HCEC 1CT (cell line): Measurements from ENCODE around the gene CHKA.
"Not testable (repeated sequence)": the region's sequence is repeated elsewhere in the genome, so short reads cannot be mapped to it uniquely, and the experiment has no call there.

Experiments used
- DNase-seq: peaks from one replicate; pipeline ENCODE4 v3.0.0-alpha.2; 2017

CHKA gene

GRCh38 chr11:68115285-68115684, 5.9 kb downstream of the CHKA start:
- no peak for DNase-seq

- no peak for DNase-seq
Observed at GRCh38 chr11:68113986-68114385, 7.2 kb downstream of the CHKA start.

- no peak for DNase-seq
Observed at GRCh38 chr11:68107689-68108088, 13.5 kb downstream of the CHKA start.

- no peak for DNase-seq
Observed at GRCh38 chr11:68106165-68106940, 14.8 kb downstream of the CHKA start.

GRCh38 chr11:68099474-68100405, 21.4 kb downstream of the CHKA start:
- no peak for DNase-seq

GRCh38 chr11:68099057-68099456, 22.1 kb downstream of the CHKA start:
- no peak for DNase-seq

GRCh38 chr11:68096962-68097361, 24.2 kb downstream of the CHKA start:
- no peak for DNase-seq

GRCh38 chr11:68093565-68093964, 27.6 kb downstream of the CHKA start:
- no peak for DNase-seq

- not testable (repeated sequence) for DNase-seq
Observed at GRCh38 chr11:68092946-68093345, 28.2 kb downstream of the CHKA start.

GRCh38 chr11:68092411-68092810, 28.8 kb downstream of the CHKA start:
- DNase-seq = no peak

GRCh38 chr11:68090706-68091105, 30.5 kb downstream of the CHKA start:
- no peak for DNase-seq

- no peak for DNase-seq
Observed at GRCh38 chr11:68090287-68090686, 30.9 kb downstream of the CHKA start.

- DNase-seq = no peak
Observed at GRCh38 chr11:68089679-68090078, 31.5 kb downstream of the CHKA start.

GRCh38 chr11:68083517-68083916, 37.7 kb downstream of the CHKA start:
- DNase-seq = no peak

GRCh38 chr11:68082481-68082880, 38.7 kb downstream of the CHKA start:
- DNase-seq = no peak

GRCh38 chr11:68081691-68082090, 39.5 kb downstream of the CHKA start:
- DNase-seq = no peak

GRCh38 chr11:68080860-68081259, 40.3 kb downstream of the CHKA start:
- no peak for DNase-seq

- no peak for DNase-seq
Observed at GRCh38 chr11:68077617-68078582, 43.3 kb downstream of the CHKA start.

- no peak for DNase-seq
Observed at GRCh38 chr11:68076371-68077042, 44.7 kb downstream of the CHKA start.

- DNase-seq = no peak
Observed at GRCh38 chr11:68074584-68075352, 46.4 kb downstream of the CHKA start.

- DNase-seq = no peak
Observed at GRCh38 chr11:68071281-68072048, 49.7 kb downstream of the CHKA start.
